ENCODE data around the gene SF1. TPM values are rescaled to one million over a fixed set of nuclear protein-coding genes. Genes with fewer than 3 reads are reported as not detected.
A peak's percentile ranks its signal among the peaks of the same experiment; 100 is the strongest.

SF1 gene
- total RNA-seq, 1 donor from 2014 or later: 500 TPM

GRCh38 chr11:64751136-64751535 is 27.2 kb downstream of the SF1 start:
- TF ChIP-seq CTCF (IDR thresholded peaks at IDR 0.05; ENCODE audit: unreplicated experiment): no peak
- H3K4me3 Mint-ChIP-seq (ENCODE audit: low read depth): no peak overlapping the region
- no peaks in the 10 kb centered on the region for H3K9me3 Mint-ChIP-seq (ENCODE audit: low read depth)
- no peaks in the 10 kb centered on the region for H3K4me1 Mint-ChIP-seq (ENCODE audit: low read depth)
- DNase-seq (ENCODE audit: low spot score, unreplicated experiment): no peak
- no peak overlapping the region for H3K27ac Mint-ChIP-seq
- H3K36me3 Mint-ChIP-seq (ENCODE audit: insufficient read depth): peaks cover 2% of the 10 kb centered on the region
- peaks cover 23% of the 10 kb centered on the region for H3K27me3 Mint-ChIP-seq

- H3K27ac Mint-ChIP-seq: no peak overlapping the region
- H3K36me3 Mint-ChIP-seq (ENCODE audit: insufficient read depth): peaks cover 2% of the 10 kb centered on the region
- no peak for TF ChIP-seq CTCF (IDR thresholded peaks at IDR 0.05; ENCODE audit: unreplicated experiment)
- no peaks in the 10 kb centered on the region for H3K9me3 Mint-ChIP-seq (ENCODE audit: low read depth)
- H3K27me3 Mint-ChIP-seq: peaks cover 27% of the 10 kb centered on the region
- H3K4me1 Mint-ChIP-seq (ENCODE audit: low read depth): no peaks in the 10 kb centered on the region
- no peak overlapping the region for H3K4me3 Mint-ChIP-seq (ENCODE audit: low read depth)
- no peak for DNase-seq (ENCODE audit: low spot score, unreplicated experiment)
These were observed 27.8 kb downstream of the SF1 start for GRCh38 chr11:64750361-64751054.

GRCh38 chr11:64747961-64748665 is 30.2 kb downstream of the SF1 start:
- Mint-ChIP-seq H3K9me3 (ENCODE audit: low read depth) (no peaks in the 10 kb centered on the region), H3K4me3 (ENCODE audit: low read depth) (no peak overlapping the region), H3K27me3 (peaks cover 40% of the 10 kb centered on the region), H3K27ac (no peak overlapping the region), H3K36me3 (ENCODE audit: insufficient read depth) (peaks cover 2% of the 10 kb centered on the region), H3K4me1 (ENCODE audit: low read depth) (peaks cover 8% of the 10 kb centered on the region)
- TF ChIP-seq CTCF (IDR thresholded peaks at IDR 0.05; ENCODE audit: unreplicated experiment): no peak
- DNase-seq (ENCODE audit: low spot score, unreplicated experiment): no peak

- TF ChIP-seq CTCF (IDR thresholded peaks at IDR 0.05; ENCODE audit: unreplicated experiment): no peak
- Mint-ChIP-seq H3K27ac (no peak overlapping the region), H3K9me3 (ENCODE audit: low read depth) (no peaks in the 10 kb centered on the region), H3K27me3 (peaks cover 47% of the 10 kb centered on the region), H3K36me3 (ENCODE audit: insufficient read depth) (peaks cover 2% of the 10 kb centered on the region), H3K4me3 (ENCODE audit: low read depth) (no peak overlapping the region), H3K4me1 (ENCODE audit: low read depth) (peaks cover 8% of the 10 kb centered on the region)
- no peak for DNase-seq (ENCODE audit: low spot score, unreplicated experiment)
These were observed 31.9 kb downstream of the SF1 start for GRCh38 chr11:64746486-64746885.

- Mint-ChIP-seq H3K27ac (no peak overlapping the region), H3K36me3 (ENCODE audit: insufficient read depth) (peaks cover 2% of the 10 kb centered on the region), H3K27me3 (peaks cover 55% of the 10 kb centered on the region), H3K4me1 (ENCODE audit: low read depth) (peaks cover 8% of the 10 kb centered on the region), H3K4me3 (ENCODE audit: low read depth) (peak overlapping the region; percentile 63), H3K9me3 (ENCODE audit: low read depth) (no peaks in the 10 kb centered on the region)
- no peak for DNase-seq (ENCODE audit: low spot score, unreplicated experiment)
- TF ChIP-seq CTCF (IDR thresholded peaks at IDR 0.05; ENCODE audit: unreplicated experiment): no peak
These were observed 32.6 kb downstream of the SF1 start for GRCh38 chr11:64745521-64746328.

Data from progenitor cell of endocrine pancreas (in vitro differentiated cells).